Vagina (tissue), 2 donors: ENCODE data around the gene SDK2. TPM values are rescaled to one million over a fixed set of nuclear protein-coding genes. Genes with fewer than 3 reads are reported as not detected.

Source experiments
- DNase-seq, 2 donors: peaks; one replicate each; pipeline ENCODE4 v3.0.0-alpha.2; 2017; ENCODE audit errors: extremely low spot score in 2 of 2
- H3K27ac ChIP-seq: fragments of 200-600 bp; sonication (generic); one replicate; pipeline ENCODE4 v1.5.1; 2019
- H3K27me3 ChIP-seq: fragments of 200-600 bp; sonication (generic); one replicate; pipeline ENCODE4 v1.5.1; 2019
- H3K36me3 ChIP-seq, 2 donors: fragments of 200-600 bp; sonication (generic); one replicate each; pipeline ENCODE4 v1.5.1; 2017 to 2019
- H3K4me1 ChIP-seq: fragments of 200-600 bp; sonication (generic); one replicate; pipeline ENCODE4 v1.5.1; 2019
- H3K4me3 ChIP-seq, 2 donors: fragments of 200-600 bp; sonication (generic); 1 replicate in 1 of 2; 2 replicates in 1 of 2; pipeline ENCODE4 v1.5.1; 2016 to 2019
- H3K9me3 ChIP-seq: fragments of 200-600 bp; sonication (generic); one replicate; pipeline ENCODE4 v1.5.1; 2019
- CTCF ChIP-seq, 3 experiments: fragments of 450-650 bp in 2 of 3; fragments of 200-600 bp in 1 of 3; sonication (generic) in 1 of 3; IDR thresholded peaks; one replicate each; pipeline ENCODE4 v1.5.1; 2017 to 2019; ENCODE audit warnings: antibody characterized with exemption in 3 of 3, mild to moderate bottlenecking in 2 of 3, moderate library complexity in 2 of 3
- POLR2A ChIP-seq, 2 donors: fragments of 450-650 bp; IDR thresholded peaks; one replicate each; pipeline ENCODE4 v1.6.1; 2017; ENCODE audit warnings: antibody characterized with exemption in 2 of 2, mild to moderate bottlenecking in 2 of 2, moderate library complexity in 2 of 2
- POLR2AphosphoS5 ChIP-seq, 2 donors: sonication (generic); formaldehyde crosslinking; IDR thresholded peaks; one replicate each; pipeline ENCODE4 v1.9.0; 2017; ENCODE audit warnings: antibody characterized with exemption in 2 of 2, mild to moderate bottlenecking in 2 of 2, low read depth in 1 of 2; ENCODE audit not compliant: insufficient read depth in 1 of 2
- intact Hi-C: fragments of 100-400 bp; cut with DNase I; formaldehyde crosslinking; loops from one replicate; pipeline ENCODE4 v1.15.1; 2023
- total RNA-seq: library from RNA; depleted of rRNA; stranded (reverse); fragments of >200 nt; gene quantifications from one replicate; pipeline ENCODE4 v1.2.3, GENCODE V29; 2016

Gene SDK2
- total RNA-seq, 1 donor from 2014 or later: 1.7 TPM

DNA sequence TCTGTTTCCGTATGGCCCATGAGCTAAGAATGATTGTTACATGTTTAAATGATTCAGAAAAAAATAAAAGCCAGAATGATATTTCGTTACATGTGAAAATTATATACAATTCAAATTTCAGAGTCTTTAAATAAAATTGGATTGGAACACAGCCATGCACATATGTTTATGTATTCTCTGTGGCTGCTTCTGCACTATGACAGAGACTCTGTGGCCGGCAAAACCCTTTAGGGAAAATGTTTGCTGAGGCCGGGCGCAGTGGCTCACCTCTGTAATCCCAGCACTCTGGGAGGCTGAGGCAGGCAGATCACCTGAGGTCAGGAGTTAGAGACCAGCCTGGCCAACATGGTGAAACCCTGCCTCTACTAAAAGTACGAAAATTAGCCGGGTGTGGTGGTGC lies 316.6 kb downstream of the SDK2 start:
- intact Hi-C loops: no loop called here
- peaks cover 27% of the 10 kb centered on the region for H3K4me1 ChIP-seq
- no peaks in the 10 kb centered on the region for H3K9me3 ChIP-seq
- no peak for DNase-seq
- H3K4me3 ChIP-seq: no peak overlapping the region
- TF ChIP-seq POLR2AphosphoS5 (IDR thresholded peaks at IDR 0.05; ENCODE audit: insufficient read depth in 1 of 2, low read depth in 1 of 2) (no peak), POLR2A (IDR thresholded peaks at IDR 0.05) (no peak), CTCF (IDR thresholded peaks at IDR 0.05) (no peak)
- H3K36me3 ChIP-seq: no peaks in the 10 kb centered on the region
- H3K27me3 ChIP-seq: no peaks in the 10 kb centered on the region
- H3K27ac ChIP-seq: no peak overlapping the region

DNA sequence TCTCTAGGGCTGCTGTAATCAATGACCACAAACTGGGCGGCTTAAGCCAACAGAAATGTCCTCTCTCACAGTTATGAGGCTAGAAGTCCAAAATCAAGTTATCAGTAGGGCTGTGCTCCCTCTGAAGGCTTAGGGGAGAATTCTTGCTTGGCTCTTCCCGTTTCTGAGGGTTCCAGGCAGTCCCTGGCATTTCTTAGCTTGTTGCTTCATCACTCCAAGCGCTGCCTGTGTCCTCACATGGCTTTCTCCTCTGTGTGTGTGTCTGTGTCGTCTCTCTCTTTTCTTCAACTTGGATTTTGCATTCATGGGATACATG lies 318.8 kb downstream of the SDK2 start:
- DNase-seq: peak in 1 of 2 donors; percentile 93
- Histone ChIP-seq H3K27ac (peak overlapping the region; percentile 84), H3K4me3 (no peak overlapping the region), H3K36me3 (no peaks in the 10 kb centered on the region), H3K4me1 (peaks cover 27% of the 10 kb centered on the region), H3K9me3 (no peaks in the 10 kb centered on the region), H3K27me3 (no peaks in the 10 kb centered on the region)
- TF ChIP-seq POLR2A (IDR thresholded peaks at IDR 0.05) (no peak), CTCF (IDR thresholded peaks at IDR 0.05) (peak in 1 of 3 experiments; percentile 19), POLR2AphosphoS5 (IDR thresholded peaks at IDR 0.05; ENCODE audit: insufficient read depth in 1 of 2, low read depth in 1 of 2) (peak; percentile 10 to 28)
- intact Hi-C loops: no loop called here

- H3K36me3 ChIP-seq: no peaks in the 10 kb centered on the region
- H3K9me3 ChIP-seq: no peaks in the 10 kb centered on the region
- H3K27ac ChIP-seq: peak overlapping the region; percentile 84
- no peaks in the 10 kb centered on the region for H3K27me3 ChIP-seq
- no peak overlapping the region for H3K4me3 ChIP-seq
- peaks cover 27% of the 10 kb centered on the region for H3K4me1 ChIP-seq
- no peak for TF ChIP-seq CTCF (IDR thresholded peaks at IDR 0.05)
- no peak for TF ChIP-seq POLR2A (IDR thresholded peaks at IDR 0.05)
- TF ChIP-seq POLR2AphosphoS5 (IDR thresholded peaks at IDR 0.05; ENCODE audit: insufficient read depth in 1 of 2, low read depth in 1 of 2): peak in 1 of 2 donors; percentile 3
- intact Hi-C loops: no loop called here
- no peak for DNase-seq
Measured at GRCh38 chr17:73324711-73325526, 319.3 kb downstream of the SDK2 start.

DNA sequence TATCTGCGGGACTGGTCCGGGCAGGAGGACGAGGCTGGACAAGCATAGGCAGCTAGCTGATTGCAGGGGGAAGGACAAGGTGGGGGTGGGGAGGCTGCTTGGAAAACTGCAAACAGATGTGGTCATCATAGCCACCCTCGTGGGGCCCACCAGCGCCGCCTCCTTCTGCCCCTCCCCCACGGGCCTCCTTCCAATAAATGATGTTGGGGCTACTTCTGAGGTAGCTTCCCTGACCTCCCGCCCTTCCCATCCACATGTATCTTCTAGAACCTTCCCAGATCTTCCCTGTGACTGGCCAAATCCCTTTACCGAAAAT lies 320.1 kb downstream of the SDK2 start:
- H3K4me3 ChIP-seq: no peak overlapping the region
- intact Hi-C loops: no loop called here
- H3K4me1 ChIP-seq: peaks cover 27% of the 10 kb centered on the region
- TF ChIP-seq POLR2A (IDR thresholded peaks at IDR 0.05): no peak
- TF ChIP-seq CTCF (IDR thresholded peaks at IDR 0.05): no peak
- peak in 1 of 2 donors; percentile 64 for TF ChIP-seq POLR2AphosphoS5 (IDR thresholded peaks at IDR 0.05; ENCODE audit: insufficient read depth in 1 of 2, low read depth in 1 of 2)
- H3K9me3 ChIP-seq: no peaks in the 10 kb centered on the region
- no peaks in the 10 kb centered on the region for H3K27me3 ChIP-seq
- no peaks in the 10 kb centered on the region for H3K36me3 ChIP-seq
- no peak for DNase-seq
- H3K27ac ChIP-seq: peak overlapping the region; percentile 84

DNA sequence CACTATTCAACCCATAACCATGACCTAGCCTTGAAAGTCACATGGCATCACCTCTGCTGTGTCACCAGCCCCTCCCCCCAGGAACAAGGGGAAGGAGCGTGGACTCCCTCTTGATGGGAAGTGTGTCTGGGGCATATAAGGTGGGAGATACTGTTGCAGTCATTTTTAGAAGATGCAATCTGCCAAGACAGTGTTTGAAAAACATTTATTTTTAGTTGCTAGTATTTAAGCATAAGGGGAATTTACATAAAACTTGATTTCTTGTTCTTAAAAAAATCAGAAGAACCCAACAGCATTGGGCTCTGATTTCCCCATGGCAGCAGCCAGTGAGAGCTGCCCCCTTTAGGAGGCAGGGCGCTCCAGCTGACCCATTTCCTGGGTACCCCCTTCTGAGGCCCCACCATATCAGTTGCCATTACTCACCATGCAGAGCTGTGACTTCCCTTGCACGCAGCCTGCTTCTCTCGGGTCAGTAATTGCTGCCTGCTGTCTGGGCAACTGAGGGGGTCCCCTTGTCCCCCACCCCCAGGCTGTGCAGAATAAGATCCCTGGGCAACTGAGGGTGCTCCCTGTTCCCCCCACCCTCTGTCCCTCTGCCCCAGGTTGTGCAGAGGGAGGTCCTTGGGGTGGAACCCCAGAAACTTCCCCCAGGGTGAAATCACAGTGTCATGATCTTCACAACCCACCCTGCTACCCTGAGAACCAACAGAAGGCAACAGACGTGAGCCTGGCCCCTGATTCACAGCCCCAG lies 320.7 kb downstream of the SDK2 start:
- H3K36me3 ChIP-seq: no peaks in the 10 kb centered on the region
- H3K4me3 ChIP-seq: no peak overlapping the region
- TF ChIP-seq POLR2AphosphoS5 (IDR thresholded peaks at IDR 0.05; ENCODE audit: insufficient read depth in 1 of 2, low read depth in 1 of 2) (no peak), POLR2A (IDR thresholded peaks at IDR 0.05) (no peak), CTCF (IDR thresholded peaks at IDR 0.05) (no peak)
- peak overlapping the region; percentile 84 for H3K27ac ChIP-seq
- intact Hi-C loops: no loop called here
- DNase-seq: no peak
- H3K4me1 ChIP-seq: peaks cover 27% of the 10 kb centered on the region
- no peaks in the 10 kb centered on the region for H3K27me3 ChIP-seq
- H3K9me3 ChIP-seq: no peaks in the 10 kb centered on the region
